ENCODE measurements around the gene ENTPD8. TPM values are rescaled to one million over a fixed set of nuclear protein-coding genes. Genes with fewer than 3 reads are reported as not detected.

ENTPD8 gene
- total and polyA plus RNA-seq, 2 of the 13 experiments (the other 11 are each of a cell fraction or from before 2014, with no cell fraction given), result 0.26 to 0.44 TPM

GRCh38 chr9:137398561-137399468, 42.3 kb downstream of the ENTPD8 start (continued):
- TF ChIP-seq, protein P1, sequence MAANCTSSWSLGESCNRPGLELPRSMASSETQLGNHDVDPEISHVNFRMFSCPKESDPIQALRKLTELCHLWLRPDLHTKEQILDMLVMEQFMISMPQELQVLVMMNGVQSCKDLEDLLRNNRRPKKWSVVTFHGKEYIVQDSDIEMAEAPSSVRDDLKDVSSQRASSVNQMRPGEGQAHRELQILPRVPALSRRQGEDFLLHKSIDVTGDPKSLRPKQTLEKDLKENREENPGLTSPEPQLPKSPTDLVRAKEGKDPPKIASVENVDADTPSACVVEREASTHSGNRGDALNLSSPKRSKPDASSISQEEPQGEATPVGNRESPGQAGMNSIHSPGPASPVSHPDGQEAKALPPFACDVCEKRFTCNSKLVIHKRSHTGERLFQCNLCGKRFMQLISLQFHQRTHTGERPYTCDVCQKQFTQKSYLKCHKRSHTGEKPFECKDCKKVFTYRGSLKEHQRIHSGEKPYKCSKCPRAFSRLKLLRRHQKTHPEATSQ (CRISPR knock-in tag; IDR thresholded peaks at IDR 0.05; ENCODE audit: borderline replicate concordance), result no peak
- TF ChIP-seq, protein P2, sequence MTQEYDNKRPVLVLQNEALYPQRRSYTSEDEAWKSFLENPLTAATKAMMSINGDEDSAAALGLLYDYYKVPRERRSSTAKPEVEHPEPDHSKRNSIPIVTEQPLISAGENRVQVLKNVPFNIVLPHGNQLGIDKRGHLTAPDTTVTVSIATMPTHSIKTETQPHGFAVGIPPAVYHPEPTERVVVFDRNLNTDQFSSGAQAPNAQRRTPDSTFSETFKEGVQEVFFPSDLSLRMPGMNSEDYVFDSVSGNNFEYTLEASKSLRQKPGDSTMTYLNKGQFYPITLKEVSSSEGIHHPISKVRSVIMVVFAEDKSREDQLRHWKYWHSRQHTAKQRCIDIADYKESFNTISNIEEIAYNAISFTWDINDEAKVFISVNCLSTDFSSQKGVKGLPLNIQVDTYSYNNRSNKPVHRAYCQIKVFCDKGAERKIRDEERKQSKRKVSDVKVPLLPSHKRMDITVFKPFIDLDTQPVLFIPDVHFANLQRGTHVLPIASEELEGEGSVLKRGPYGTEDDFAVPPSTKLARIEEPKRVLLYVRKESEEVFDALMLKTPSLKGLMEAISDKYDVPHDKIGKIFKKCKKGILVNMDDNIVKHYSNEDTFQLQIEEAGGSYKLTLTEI (CRISPR knock-in tag; conservative IDR thresholded peaks at IDR 0.05), result no peak
- TF ChIP-seq SYNCRIP (IDR thresholded peaks at IDR 0.05; ENCODE audit: insufficient read depth, low read depth, low read length) (no peak), KLF15 (CRISPR knock-in tag; IDR thresholded peaks at IDR 0.05; ENCODE audit: borderline replicate concordance) (no peak), WIZ (CRISPR knock-in tag; IDR thresholded peaks at IDR 0.05) (no peak), PHB2 (IDR thresholded peaks at IDR 0.05; ENCODE audit: partially characterized antibody) (no peak)

DNA sequence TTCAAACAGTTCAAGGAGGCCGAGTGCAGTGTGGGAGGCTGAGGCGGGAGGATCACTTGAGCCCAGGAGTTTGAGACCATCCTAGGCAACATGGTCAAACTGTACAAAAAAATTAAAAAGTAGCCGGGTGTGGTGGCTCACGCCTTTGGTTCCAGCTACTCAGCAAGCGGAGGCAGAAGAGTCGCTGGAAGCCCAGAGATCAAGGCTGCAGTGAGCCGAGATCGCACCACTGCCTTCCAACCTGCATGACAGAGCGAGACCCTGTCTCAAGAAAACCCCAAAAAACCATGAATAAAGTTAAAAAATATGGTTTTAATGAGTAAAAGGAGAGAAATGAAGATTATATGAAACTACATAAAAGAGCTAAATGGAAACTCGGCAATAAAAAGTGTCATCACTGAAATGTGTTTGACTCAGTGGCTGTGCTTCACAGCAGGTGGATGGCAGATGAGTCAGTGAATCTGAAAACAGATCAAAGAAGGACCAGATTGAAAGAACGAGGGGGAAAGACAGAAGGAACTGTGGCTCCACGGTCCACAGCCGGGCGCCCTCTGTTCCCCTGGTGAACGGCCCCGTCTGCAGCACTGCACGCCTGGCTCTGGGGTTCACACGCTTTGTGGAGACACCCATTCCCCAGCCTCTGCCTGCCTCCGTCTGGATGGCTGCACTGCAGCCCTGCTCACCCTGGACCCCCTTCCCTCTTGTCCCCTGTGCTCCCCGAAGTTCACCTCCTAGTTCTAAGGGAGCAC, 43.3 kb downstream of the ENTPD8 start:
- FAIRE-seq, result no peak
- ATAC-seq, result no peak
- 90% methylated on average over 20 of the region's 20 CpGs for WGBS (ENCODE audit: low lambda C conversion rate)
- Histone ChIP-seq H3K27ac (ENCODE audit: extremely low read length, insufficient read depth, low read length) (no peak overlapping the region), H3K79me2 (ENCODE audit: insufficient read depth, low read length) (no peaks in the 10 kb centered on the region), H3K4me2 (ENCODE audit: low read depth, low read length) (no peak overlapping the region), H3K9ac (ENCODE audit: insufficient read depth, low read depth, low read length) (no peak overlapping the region), H4K20me1 (ENCODE audit: insufficient read depth, low read length) (no peaks in the 10 kb centered on the region), H3K4me3 (replicated peaks in 1 of 3; ENCODE audit: insufficient read depth in 1 of 3, low read depth in 2 of 3, low read length in 3 of 3) (no peak overlapping the region), H3K4me1 (ENCODE audit: insufficient read depth, low read length) (peaks cover 26% of the 10 kb centered on the region), H3K27me3 (ENCODE audit: control insufficient read depth in 1 of 2, insufficient read depth in 2 of 2, low read length in 2 of 2) (no peaks in the 10 kb centered on the region), H3K9me3 (ENCODE audit: low read length) (no peaks in the 10 kb centered on the region), H2AFZ (ENCODE audit: low read length) (no peak overlapping the region), H3K36me3 (replicated peaks in 1 of 2; ENCODE audit: control insufficient read depth in 1 of 2, insufficient read depth in 2 of 2, low read length in 2 of 2) (no peaks in the 10 kb centered on the region)
- intact Hi-C loops (cut with micrococcal nuclease; ENCODE audit: unreplicated experiment), result no loop called here
- no peak for DNase-seq (ENCODE audit: low spot score)
- ChIA-PET CTCF (ENCODE audit: low intra/inter-chr PET ratio, low total read pairs) (no interaction called here), POLR2A (no interaction called here)
- in situ Hi-C loops (cut with HindIII; ENCODE audit: extremely low pct_ligation_motif_present, low pct_unique_long_range_greater_than_20kb), result no loop called here
- BruUV-seq (replicated peaks), result no TSS peak
- TF ChIP-seq ZNF263 (CRISPR knock-in tag; IDR thresholded peaks at IDR 0.05), result 0 out of 2 replicates have a peak, but pooled peaks have one; percentile 40
- no peak for TF ChIP-seq ZNF574 (CRISPR knock-in tag; IDR thresholded peaks at IDR 0.05)
- no peak for TF ChIP-seq POLR2G (IDR thresholded peaks at IDR 0.05; ENCODE audit: low read depth, low read length)
- TF ChIP-seq, protein P3, sequence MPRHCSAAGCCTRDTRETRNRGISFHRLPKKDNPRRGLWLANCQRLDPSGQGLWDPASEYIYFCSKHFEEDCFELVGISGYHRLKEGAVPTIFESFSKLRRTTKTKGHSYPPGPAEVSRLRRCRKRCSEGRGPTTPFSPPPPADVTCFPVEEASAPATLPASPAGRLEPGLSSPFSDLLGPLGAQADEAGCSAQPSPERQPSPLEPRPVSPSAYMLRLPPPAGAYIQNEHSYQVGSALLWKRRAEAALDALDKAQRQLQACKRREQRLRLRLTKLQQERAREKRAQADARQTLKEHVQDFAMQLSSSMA (CRISPR knock-in tag; IDR thresholded peaks at IDR 0.05), result no peak
- TF ChIP-seq HIC2 (CRISPR knock-in tag; IDR thresholded peaks at IDR 0.05; ENCODE audit: low read depth), result no peak
